ENCODE measurements around the gene UGGT1. TPM values are rescaled to one million over a fixed set of nuclear protein-coding genes. Genes with fewer than 3 reads are reported as not detected.

UGGT1 gene
- total and polyA plus RNA-seq, 2 donors (not counting 3 experiments of a cell fraction or from before 2014, with no cell fraction given): 27.6 to 83.2 TPM

GRCh38 chr2:128196471-128196931 is 105.5 kb downstream of the UGGT1 start:
- Histone ChIP-seq H3K4me3 (replicated peaks in 1 of 3; ENCODE audit: insufficient read depth in 1 of 3, low read depth in 1 of 3, low read length in 3 of 3) (peak overlapping the region in 1 of 3 experiments; percentile 37), H3K27ac (ENCODE audit: insufficient read depth, low read depth, low read length) (peak overlapping the region; percentile 57), H3K4me1 (ENCODE audit: control insufficient read depth, extremely low read depth, insufficient read depth, low read length) (peaks cover 17% of the 10 kb centered on the region), H3K9ac (replicated peaks; ENCODE audit: extremely low read depth, insufficient read depth, low read length) (peak overlapping the region; percentile 51), H3K79me2 (ENCODE audit: control insufficient read depth, insufficient read depth, low read length) (no peaks in the 10 kb centered on the region), H2AFZ (ENCODE audit: low read depth, low read length) (peak overlapping the region; percentile 26), H3K27me3 (ENCODE audit: control insufficient read depth in 2 of 2, insufficient read depth in 2 of 2, low read length in 2 of 2) (no peaks in the 10 kb centered on the region), H3K9me3 (replicated peaks; ENCODE audit: control insufficient read depth, insufficient read depth, low read length) (no peaks in the 10 kb centered on the region), H3K9me1 (replicated peaks; ENCODE audit: control insufficient read depth, extremely low read depth, insufficient read depth, low read length) (no peaks in the 10 kb centered on the region), H3K36me3 (ENCODE audit: control insufficient read depth in 2 of 2, extremely low read depth in 1 of 2, insufficient read depth in 2 of 2, low read length in 2 of 2) (no peaks in the 10 kb centered on the region), H3K4me2 (ENCODE audit: insufficient read depth, low read length) (peak overlapping the region; percentile 82), H4K20me1 (replicated peaks; ENCODE audit: control insufficient read depth, extremely low read depth, insufficient read depth, low read length) (no peaks in the 10 kb centered on the region)
- FAIRE-seq (peak; percentile 83), DNase-seq (ENCODE audit: low read depth, low spot score) (peak; percentile 70)
- dilution Hi-C loops (cut with MboI; ENCODE audit: extremely low pct_ligation_motif_present, low sequenced_read_pairs): no loop called here
- ChIA-PET CTCF (interaction anchor here (2.2 kb wide), 1 partner anchor 17 kb away, joined by 6 read pairs; no protein-coding TSS in a partner anchor), POLR2A (no interaction called here)
- intact Hi-C loops (cut with micrococcal nuclease): loop anchor here (1.0 to 2.0 kb wide), 2 partner anchors 27 to 36 kb away; no protein-coding TSS in a partner anchor
- TF ChIP-seq GATA2 (IDR thresholded peaks at IDR 0.05; ENCODE audit: insufficient read depth, insufficient read length, low read depth, low read length): peak; percentile 74
- no peak for TF ChIP-seq POLR2AphosphoS5 (IDR thresholded peaks at IDR 0.05; ENCODE audit: insufficient read depth, low read depth, low read length)
- TF ChIP-seq CTCF (IDR thresholded peaks at IDR 0.05; ENCODE audit: extremely low read depth in 1 of 2, insufficient read depth in 1 of 2, low read depth in 1 of 2, low read length in 2 of 2): no peak
- TF ChIP-seq POLR2A (IDR thresholded peaks at IDR 0.05; ENCODE audit: low read depth, low read length): no peak
- no TSS peak for BruUV-seq (replicated peaks)

- peak overlapping the region; percentile 57 for H3K27ac ChIP-seq (ENCODE audit: insufficient read depth, low read depth, low read length)
- H4K20me1 ChIP-seq (replicated peaks; ENCODE audit: control insufficient read depth, extremely low read depth, insufficient read depth, low read length): no peaks in the 10 kb centered on the region
- TF ChIP-seq MYC (IDR thresholded peaks at IDR 0.05; ENCODE audit: low read depth, low read length) (no peak), POLR2AphosphoS5 (IDR thresholded peaks at IDR 0.05; ENCODE audit: insufficient read depth, low read depth, low read length) (no peak), CTCF (IDR thresholded peaks at IDR 0.05; ENCODE audit: extremely low read depth in 1 of 2, insufficient read depth in 1 of 2, low read depth in 1 of 2, low read length in 2 of 2) (no peak), POLR2A (IDR thresholded peaks at IDR 0.05; ENCODE audit: low read depth, low read length) (no peak)
- no peaks in the 10 kb centered on the region for H3K79me2 ChIP-seq (ENCODE audit: control insufficient read depth, insufficient read depth, low read length)
- ChIA-PET CTCF (no interaction called here), POLR2A (no interaction called here)
- DNase-seq (ENCODE audit: low read depth, low spot score): no peak
- H3K9ac ChIP-seq (replicated peaks; ENCODE audit: extremely low read depth, insufficient read depth, low read length): no peak overlapping the region
- peaks cover 17% of the 10 kb centered on the region for H3K4me1 ChIP-seq (ENCODE audit: control insufficient read depth, extremely low read depth, insufficient read depth, low read length)
- BruUV-seq (replicated peaks): no TSS peak
- no peaks in the 10 kb centered on the region for H3K9me1 ChIP-seq (replicated peaks; ENCODE audit: control insufficient read depth, extremely low read depth, insufficient read depth, low read length)
- dilution Hi-C loops (cut with MboI; ENCODE audit: extremely low pct_ligation_motif_present, low sequenced_read_pairs): no loop called here
- no peak overlapping the region for H3K4me3 ChIP-seq (replicated peaks in 1 of 3; ENCODE audit: insufficient read depth in 1 of 3, low read depth in 1 of 3, low read length in 3 of 3)
- no peak for FAIRE-seq
- H3K36me3 ChIP-seq (ENCODE audit: control insufficient read depth in 2 of 2, extremely low read depth in 1 of 2, insufficient read depth in 2 of 2, low read length in 2 of 2): no peaks in the 10 kb centered on the region
- intact Hi-C loops (cut with micrococcal nuclease): loop anchor here (2.0 kb wide), 1 partner anchor 36 kb away; no protein-coding TSS in a partner anchor
- H2AFZ ChIP-seq (ENCODE audit: low read depth, low read length): no peak overlapping the region
- no peak overlapping the region for H3K4me2 ChIP-seq (ENCODE audit: insufficient read depth, low read length)
- H3K27me3 ChIP-seq (ENCODE audit: control insufficient read depth in 2 of 2, insufficient read depth in 2 of 2, low read length in 2 of 2): no peaks in the 10 kb centered on the region
- no peaks in the 10 kb centered on the region for H3K9me3 ChIP-seq (replicated peaks; ENCODE audit: control insufficient read depth, insufficient read depth, low read length)
Observed at GRCh38 chr2:128197059-128197458, 106.1 kb downstream of the UGGT1 start.

All from endothelial cell of umbilical vein (primary cell).